Fibroblast of lung (primary cell): ENCODE data around the gene TSPAN33. TPM values are rescaled to one million over a fixed set of nuclear protein-coding genes. Genes with fewer than 3 reads are reported as not detected.

ENCODE experiments used
- DNase-seq, 2 donors: peaks; one replicate each; pipeline versions ENCODE4 v3.0.0 to v3.0.0-alpha.2; 2010; ENCODE audit warnings: low read depth in 2 of 2
- H2AFZ ChIP-seq: 2 replicates; pipeline ENCODE4 v1.5.1; 2012; ENCODE audit warnings: low read length, control low read depth, inconsistent platforms
- H3K27ac ChIP-seq: 2 replicates; pipeline ENCODE4 v1.5.1; 2011; ENCODE audit warnings: low read length, control low read depth; ENCODE audit not compliant: insufficient read depth
- H3K27me3 ChIP-seq: 2 replicates; pipeline ENCODE4 v1.5.1; 2011; ENCODE audit warnings: mild to moderate bottlenecking, low read length; ENCODE audit not compliant: control insufficient read depth, insufficient read depth
- H3K36me3 ChIP-seq: 2 replicates; pipeline ENCODE4 v1.5.1; 2011; ENCODE audit warnings: low read length; ENCODE audit not compliant: control insufficient read depth, insufficient read depth
- H3K4me1 ChIP-seq: 2 replicates; pipeline ENCODE4 v1.5.1; 2011; ENCODE audit warnings: low read length; ENCODE audit not compliant: control insufficient read depth, insufficient read depth; ENCODE audit errors: extremely low read depth
- H3K4me2 ChIP-seq: 2 replicates; pipeline ENCODE4 v1.5.1; 2011; ENCODE audit warnings: low read length, control low read depth; ENCODE audit not compliant: insufficient read depth; ENCODE audit errors: extremely low read depth
- H3K4me3 ChIP-seq, 4 experiments: fragments of 200-600 bp in 1 of 4; sonication (generic) in 1 of 4; replicated peaks in 1 of 4; 2 replicates each; pipeline ENCODE4 v1.5.1; 2011 to 2016; ENCODE audit warnings: low read length in 4 of 4, low read depth in 3 of 4, mild to moderate bottlenecking in 3 of 4, control low read depth in 2 of 4, inconsistent platforms in 1 of 4, mixed read lengths in 1 of 4; ENCODE audit not compliant: insufficient read depth in 1 of 4; ENCODE audit errors: control extremely low read depth in 1 of 4
- H3K79me2 ChIP-seq: 2 replicates; pipeline ENCODE4 v1.5.1; 2012; ENCODE audit warnings: mild to moderate bottlenecking, low read length, inconsistent platforms; ENCODE audit not compliant: control insufficient read depth, insufficient read depth
- H3K9ac ChIP-seq: 2 replicates; pipeline ENCODE4 v1.5.1; 2011; ENCODE audit warnings: mild to moderate bottlenecking, low read length, control low read depth; ENCODE audit not compliant: insufficient read depth
- H3K9me3 ChIP-seq: 2 replicates; pipeline ENCODE4 v1.5.1; 2012; ENCODE audit warnings: low read depth, low read length; ENCODE audit not compliant: control insufficient read depth, insufficient read depth
- H4K20me1 ChIP-seq: 2 replicates; pipeline ENCODE4 v1.5.1; 2011; ENCODE audit warnings: low read length; ENCODE audit not compliant: control insufficient read depth, insufficient read depth; ENCODE audit errors: extremely low read depth
- CTCF ChIP-seq, 2 donors: IDR thresholded peaks in 1 of 2; conservative IDR thresholded peaks in 1 of 2; 1 replicate in 1 of 2; 2 replicates in 1 of 2; pipeline ENCODE4 v1.5.1; 2011 to 2012; ENCODE audit warnings: low read length in 2 of 2, control low read depth in 1 of 2, inconsistent platforms in 1 of 2, low read depth in 1 of 2, mild to moderate bottlenecking in 1 of 2
- EZH2 ChIP-seq: IDR thresholded peaks from 2 replicates; pipeline ENCODE4 v1.5.1; 2012; ENCODE audit warnings: low read length, control low read depth, mild to moderate bottlenecking; ENCODE audit errors: missing control alignments
- polyA plus RNA-seq, 2 donors: library from polyadenylated mRNA; depleted of rRNA in 1 of 2; stranded (reverse) in 1 of 2; unstranded in 1 of 2; fragments of >200 nt; gene quantifications; 2 replicates each; pipeline ENCODE4 v1.2.1, GENCODE V29; 2011 to 2012; ENCODE audit warnings: missing spikeins in 1 of 2
- total RNA-seq: library from RNA; depleted of rRNA; stranded (reverse); fragments of >200 nt; gene quantifications from 2 replicates; pipeline ENCODE4 v1.2.1, GENCODE V29; 2014

The TSPAN33 gene
- total and polyA plus RNA-seq, 2 donors (not counting 1 experiment from before 2014, with no cell fraction given): 0.17 to 0.36 TPM

- TF ChIP-seq CTCF (conservative IDR thresholded peaks at IDR 0.05 in 1 of 2, IDR thresholded peaks at IDR 0.05 in 1 of 2; ENCODE audit: low read depth in 1 of 2, low read length in 2 of 2) (no peak), EZH2 (no peak)
- peaks cover 15% of the 10 kb centered on the region for H3K27me3 ChIP-seq
- no peak overlapping the region for H3K4me2 ChIP-seq
- no peaks in the 10 kb centered on the region for H4K20me1 ChIP-seq
- H3K27ac ChIP-seq: no peak overlapping the region
- no peaks in the 10 kb centered on the region for H3K36me3 ChIP-seq
- no peak for DNase-seq
- no peaks in the 10 kb centered on the region for H3K79me2 ChIP-seq
- H2AFZ ChIP-seq: no peak overlapping the region
- H3K4me1 ChIP-seq: no peaks in the 10 kb centered on the region
- H3K9me3 ChIP-seq: no peaks in the 10 kb centered on the region
- H3K9ac ChIP-seq: no peak overlapping the region
- H3K4me3 ChIP-seq: no peak overlapping the region
Observed at GRCh38 chr7:129166745-129167144, 22.2 kb downstream of the TSPAN33 start.

GRCh38 chr7:129167817-129168216 is 23.3 kb downstream of the TSPAN33 start:
- Histone ChIP-seq H2AFZ (no peak overlapping the region), H3K36me3 (no peaks in the 10 kb centered on the region), H3K4me3 (no peak overlapping the region), H3K79me2 (no peaks in the 10 kb centered on the region), H3K27ac (no peak overlapping the region), H3K27me3 (peaks cover 15% of the 10 kb centered on the region), H4K20me1 (no peaks in the 10 kb centered on the region), H3K9me3 (no peaks in the 10 kb centered on the region), H3K9ac (no peak overlapping the region), H3K4me2 (no peak overlapping the region), H3K4me1 (no peaks in the 10 kb centered on the region)
- TF ChIP-seq CTCF (conservative IDR thresholded peaks at IDR 0.05 in 1 of 2, IDR thresholded peaks at IDR 0.05 in 1 of 2; ENCODE audit: low read depth in 1 of 2, low read length in 2 of 2): no peak
- no peak for DNase-seq

- Histone ChIP-seq H3K4me3 (peak overlapping the region in 2 of 4 experiments; percentile 42 to 57), H3K9ac (no peak overlapping the region), H3K27me3 (peaks cover 15% of the 10 kb centered on the region), H3K79me2 (no peaks in the 10 kb centered on the region), H3K9me3 (no peaks in the 10 kb centered on the region), H2AFZ (no peak overlapping the region), H3K27ac (no peak overlapping the region), H4K20me1 (no peaks in the 10 kb centered on the region), H3K4me1 (no peaks in the 10 kb centered on the region), H3K36me3 (no peaks in the 10 kb centered on the region), H3K4me2 (peak overlapping the region; percentile 13)
- TF ChIP-seq EZH2 (no peak), CTCF (conservative IDR thresholded peaks at IDR 0.05 in 1 of 2, IDR thresholded peaks at IDR 0.05 in 1 of 2; ENCODE audit: low read depth in 1 of 2, low read length in 2 of 2) (no peak)
- DNase-seq: peak in 1 of 2 donors; percentile 16
Observed at GRCh38 chr7:129168231-129169021, 23.9 kb downstream of the TSPAN33 start.
